ENCODE data around the gene IMP3. TPM values are rescaled to one million over a fixed set of nuclear protein-coding genes. Genes with fewer than 3 reads are reported as not detected.

Gene IMP3
- total RNA-seq, 1 experiment from 2014 or later, result 79.9 TPM

DNA sequence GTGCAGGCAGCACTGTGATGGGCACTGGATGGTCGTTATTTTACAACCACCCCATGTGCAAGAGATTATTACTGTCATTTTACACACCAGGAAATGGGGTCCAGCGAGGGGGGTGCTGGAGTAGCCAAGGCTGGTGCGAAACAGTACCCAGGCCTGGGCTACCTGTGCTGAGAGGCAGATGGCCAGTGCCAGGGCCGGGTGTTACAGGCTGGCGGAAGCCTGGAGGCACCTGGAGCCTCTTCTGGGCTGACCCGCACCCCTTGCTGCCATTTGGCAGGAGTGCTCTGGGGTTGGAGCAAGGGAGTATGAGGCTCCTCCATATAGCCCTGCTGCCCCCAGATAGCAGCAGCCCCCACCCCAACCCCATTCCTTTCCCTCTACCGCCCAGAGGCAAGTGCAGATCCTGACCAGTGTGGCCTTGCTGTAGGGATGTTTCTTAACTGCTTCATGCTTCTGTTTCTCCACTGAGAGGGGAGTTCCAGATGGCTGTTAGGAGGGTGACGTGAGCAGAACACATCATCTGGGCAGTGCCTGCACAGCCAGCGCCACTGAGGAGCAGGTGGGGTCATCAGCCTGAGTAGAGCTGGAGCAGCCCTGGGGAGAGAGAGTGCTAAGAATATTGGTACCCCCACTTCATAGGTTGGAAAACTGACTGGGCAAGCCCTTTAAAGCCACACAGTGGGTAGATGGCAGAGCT lies 22.9 kb upstream of the IMP3 start (continued):
- TF ChIP-seq, protein P1, sequence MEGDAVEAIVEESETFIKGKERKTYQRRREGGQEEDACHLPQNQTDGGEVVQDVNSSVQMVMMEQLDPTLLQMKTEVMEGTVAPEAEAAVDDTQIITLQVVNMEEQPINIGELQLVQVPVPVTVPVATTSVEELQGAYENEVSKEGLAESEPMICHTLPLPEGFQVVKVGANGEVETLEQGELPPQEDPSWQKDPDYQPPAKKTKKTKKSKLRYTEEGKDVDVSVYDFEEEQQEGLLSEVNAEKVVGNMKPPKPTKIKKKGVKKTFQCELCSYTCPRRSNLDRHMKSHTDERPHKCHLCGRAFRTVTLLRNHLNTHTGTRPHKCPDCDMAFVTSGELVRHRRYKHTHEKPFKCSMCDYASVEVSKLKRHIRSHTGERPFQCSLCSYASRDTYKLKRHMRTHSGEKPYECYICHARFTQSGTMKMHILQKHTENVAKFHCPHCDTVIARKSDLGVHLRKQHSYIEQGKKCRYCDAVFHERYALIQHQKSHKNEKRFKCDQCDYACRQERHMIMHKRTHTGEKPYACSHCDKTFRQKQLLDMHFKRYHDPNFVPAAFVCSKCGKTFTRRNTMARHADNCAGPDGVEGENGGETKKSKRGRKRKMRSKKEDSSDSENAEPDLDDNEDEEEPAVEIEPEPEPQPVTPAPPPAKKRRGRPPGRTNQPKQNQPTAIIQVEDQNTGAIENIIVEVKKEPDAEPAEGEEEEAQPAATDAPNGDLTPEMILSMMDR (IDR thresholded peaks at IDR 0.05 in 2 of 3, conservative IDR thresholded peaks at IDR 0.05 in 1 of 3; ENCODE audit: borderline replicate concordance in 1 of 3, insufficient read depth in 1 of 3, low read depth in 2 of 3, low read length in 2 of 3), result no peak
- TF ChIP-seq SRF (IDR thresholded peaks at IDR 0.05; ENCODE audit: low read depth), result no peak
- no peak for TF ChIP-seq EZH2 (IDR thresholded peaks at IDR 0.05)
- no peak for TF ChIP-seq SP1 (IDR thresholded peaks at IDR 0.05; ENCODE audit: low read depth)
- TF ChIP-seq EZH2phosphoT487 (IDR thresholded peaks at IDR 0.05; ENCODE audit: borderline replicate concordance), result no peak

DNA sequence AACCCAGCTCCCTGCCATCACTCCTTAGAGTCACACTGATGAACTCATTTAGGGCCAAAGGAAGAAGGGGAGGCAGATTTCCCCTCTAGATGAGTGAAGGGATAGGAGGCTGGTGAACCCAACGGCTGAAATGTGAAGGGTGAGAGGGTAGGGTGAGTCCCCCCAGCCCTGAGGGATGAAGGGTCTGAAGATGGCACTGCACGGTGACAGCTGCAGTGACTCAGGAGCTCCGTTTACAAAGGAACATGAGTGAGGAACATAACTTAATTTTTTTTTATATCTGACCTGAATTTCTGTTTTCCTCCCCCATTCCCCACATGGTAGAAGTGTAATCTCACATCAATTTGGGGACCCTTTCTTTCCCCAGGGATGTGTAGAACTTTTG lies 21.7 kb upstream of the IMP3 start:
- POLR2A ChIA-PET, result interaction anchor here (0.7 to 1.9 kb wide), 4 partner anchors 9 to 294 kb away, joined by 4 to 8 read pairs (median 6); partner anchors contain the start of genes MAN2C1, SIN3A and SNX33
- Histone ChIP-seq H3K4me1 (ENCODE audit: control insufficient read depth in 1 of 2, insufficient read depth in 2 of 2, low read length in 2 of 2) (peaks cover 32 to 60% of the 10 kb centered on the region in 2 experiments), H2AFZ (ENCODE audit: low read depth, low read length, poor library complexity, severe bottlenecking) (no peak overlapping the region), H3K36me3 (ENCODE audit: control insufficient read depth in 1 of 2, insufficient read depth in 2 of 2, low read length in 2 of 2) (peaks cover 0 to 2% of the 10 kb centered on the region in 2 experiments; a peak in 1 of 4 replicates), H4K20me1 (ENCODE audit: insufficient read depth) (no peaks in the 10 kb centered on the region), H3K27me3 (ENCODE audit: insufficient read depth, low read length) (no peaks in the 10 kb centered on the region), H3K9ac (ENCODE audit: low read length) (peak overlapping the region; percentile 68), H3K4me3 (replicated peaks in 1 of 2; ENCODE audit: low read depth in 1 of 2, low read length in 2 of 2) (0 out of 4 replicates have a peak overlapping the region, but pooled peaks of 1 of the 2 experiments have one; percentile 3), H3K4me2 (ENCODE audit: low read length) (peak overlapping the region; percentile 63), H3K79me2 (ENCODE audit: insufficient read depth, low read length) (no peaks in the 10 kb centered on the region), H3K9me3 (ENCODE audit: control insufficient read depth in 1 of 2, insufficient read depth in 1 of 2, low read depth in 1 of 2, low read length in 2 of 2) (no peaks in the 10 kb centered on the region), H3K9me2 (ENCODE audit: insufficient read depth) (no peaks in the 10 kb centered on the region), H3K27ac (ENCODE audit: low read depth, low read length) (peak overlapping the region; percentile 64)
- no peak for DNase-seq (ENCODE audit: low read depth, low spot score)
- intact Hi-C loops (cut with micrococcal nuclease), result no loop called here
- CTCF ChIA-PET, result interaction anchor here (1.3 to 1.5 kb wide), 2 partner anchors 14 to 294 kb away, joined by 4 to 7 read pairs; partner anchors contain the start of genes MAN2C1 and SNX33
- no peak for TF ChIP-seq POLR2A (IDR thresholded peaks at IDR 0.05; ENCODE audit: borderline replicate concordance, extremely low read depth, insufficient read depth, insufficient read length)
- 0 out of 2 replicates have a peak, but pooled peaks have one; percentile 1 for TF ChIP-seq POLR2AphosphoS5 (IDR thresholded peaks at IDR 0.05; ENCODE audit: low read depth, low read length)
- TF ChIP-seq YY1 (IDR thresholded peaks at IDR 0.05; ENCODE audit: extremely low read depth, insufficient replicate concordance, low read depth, low read length), result no peak
- no peak for TF ChIP-seq TCF7L2 (IDR thresholded peaks at IDR 0.05; ENCODE audit: borderline replicate concordance, extremely low read depth, insufficient read depth, insufficient read length)
- TF ChIP-seq, protein P2, sequence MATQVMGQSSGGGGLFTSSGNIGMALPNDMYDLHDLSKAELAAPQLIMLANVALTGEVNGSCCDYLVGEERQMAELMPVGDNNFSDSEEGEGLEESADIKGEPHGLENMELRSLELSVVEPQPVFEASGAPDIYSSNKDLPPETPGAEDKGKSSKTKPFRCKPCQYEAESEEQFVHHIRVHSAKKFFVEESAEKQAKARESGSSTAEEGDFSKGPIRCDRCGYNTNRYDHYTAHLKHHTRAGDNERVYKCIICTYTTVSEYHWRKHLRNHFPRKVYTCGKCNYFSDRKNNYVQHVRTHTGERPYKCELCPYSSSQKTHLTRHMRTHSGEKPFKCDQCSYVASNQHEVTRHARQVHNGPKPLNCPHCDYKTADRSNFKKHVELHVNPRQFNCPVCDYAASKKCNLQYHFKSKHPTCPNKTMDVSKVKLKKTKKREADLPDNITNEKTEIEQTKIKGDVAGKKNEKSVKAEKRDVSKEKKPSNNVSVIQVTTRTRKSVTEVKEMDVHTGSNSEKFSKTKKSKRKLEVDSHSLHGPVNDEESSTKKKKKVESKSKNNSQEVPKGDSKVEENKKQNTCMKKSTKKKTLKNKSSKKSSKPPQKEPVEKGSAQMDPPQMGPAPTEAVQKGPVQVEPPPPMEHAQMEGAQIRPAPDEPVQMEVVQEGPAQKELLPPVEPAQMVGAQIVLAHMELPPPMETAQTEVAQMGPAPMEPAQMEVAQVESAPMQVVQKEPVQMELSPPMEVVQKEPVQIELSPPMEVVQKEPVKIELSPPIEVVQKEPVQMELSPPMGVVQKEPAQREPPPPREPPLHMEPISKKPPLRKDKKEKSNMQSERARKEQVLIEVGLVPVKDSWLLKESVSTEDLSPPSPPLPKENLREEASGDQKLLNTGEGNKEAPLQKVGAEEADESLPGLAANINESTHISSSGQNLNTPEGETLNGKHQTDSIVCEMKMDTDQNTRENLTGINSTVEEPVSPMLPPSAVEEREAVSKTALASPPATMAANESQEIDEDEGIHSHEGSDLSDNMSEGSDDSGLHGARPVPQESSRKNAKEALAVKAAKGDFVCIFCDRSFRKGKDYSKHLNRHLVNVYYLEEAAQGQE (IDR thresholded peaks at IDR 0.05; ENCODE audit: low read depth), result no peak
- TF ChIP-seq, protein P3, sequence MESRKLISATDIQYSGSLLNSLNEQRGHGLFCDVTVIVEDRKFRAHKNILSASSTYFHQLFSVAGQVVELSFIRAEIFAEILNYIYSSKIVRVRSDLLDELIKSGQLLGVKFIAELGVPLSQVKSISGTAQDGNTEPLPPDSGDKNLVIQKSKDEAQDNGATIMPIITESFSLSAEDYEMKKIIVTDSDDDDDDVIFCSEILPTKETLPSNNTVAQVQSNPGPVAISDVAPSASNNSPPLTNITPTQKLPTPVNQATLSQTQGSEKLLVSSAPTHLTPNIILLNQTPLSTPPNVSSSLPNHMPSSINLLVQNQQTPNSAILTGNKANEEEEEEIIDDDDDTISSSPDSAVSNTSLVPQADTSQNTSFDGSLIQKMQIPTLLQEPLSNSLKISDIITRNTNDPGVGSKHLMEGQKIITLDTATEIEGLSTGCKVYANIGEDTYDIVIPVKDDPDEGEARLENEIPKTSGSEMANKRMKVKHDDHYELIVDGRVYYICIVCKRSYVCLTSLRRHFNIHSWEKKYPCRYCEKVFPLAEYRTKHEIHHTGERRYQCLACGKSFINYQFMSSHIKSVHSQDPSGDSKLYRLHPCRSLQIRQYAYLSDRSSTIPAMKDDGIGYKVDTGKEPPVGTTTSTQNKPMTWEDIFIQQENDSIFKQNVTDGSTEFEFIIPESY (IDR thresholded peaks at IDR 0.05; ENCODE audit: extremely low read depth, insufficient replicate concordance, low read length), result no peak
- ATAC-seq, result no peak
- no TSS peak for BruUV-seq (replicated peaks)
- RAD21 ChIA-PET (ENCODE audit: low non-redundant PET in 1 of 2, low total read pairs in 2 of 2, uncharacterized antibody in 2 of 2, unreplicated experiment in 2 of 2), result no interaction called here

Data from HCT116 (cell line).